IMR-90 (cell line): Measurements from ENCODE around the gene AHCTF1. TPM values are rescaled to one million over a fixed set of nuclear protein-coding genes. Genes with fewer than 3 reads are reported as not detected.

Experiments used
- ATAC-seq: fragments of 200-7000 bp; cut with Tn5 transposase; 2 replicates; pipeline ENCODE4 v1.9.1; 2020; ENCODE audit warnings: low read depth, mild to moderate bottlenecking, moderate library complexity
- BruUV-seq: library from RNA; stranded (reverse); fragments of 400-500 nt; replicated peaks from 2 replicates; lab custom pipeline; 2021; lab: Mats Ljungman, UMichigan
- CTCF ChIA-PET: fragments of 300-600 bp; formaldehyde crosslinking; extraction: SDS; loops from one replicate; lab custom pipeline; 2021; ENCODE audit warnings: antibody characterized with exemption; lab: Yijun Ruan, JAX
- POLR2A ChIA-PET: fragments of 300-600 bp; sonication (Branson Sonifier 250); formaldehyde crosslinking; loops from one replicate; lab custom pipeline; 2022; ENCODE audit warnings: antibody characterized with exemption; ENCODE audit not compliant: unreplicated experiment; lab: Charles Lee
- DNase-seq: peaks from one replicate; pipeline ENCODE4 v3.0.0; 2013
- H2AFZ ChIP-seq: replicated peaks from 2 replicates; pipeline ENCODE3; 2013; ENCODE audit warnings: low read length, mild to moderate bottlenecking; ENCODE audit not compliant: poor library complexity
- H2AK5ac ChIP-seq: 2 replicates; pipeline ENCODE4 v1.6.1; 2013; ENCODE audit warnings: low read depth, low read length, inconsistent platforms
- H2AK9ac ChIP-seq: replicated peaks from 2 replicates; pipeline ENCODE3; 2013; ENCODE audit warnings: mild to moderate bottlenecking, low read depth, low read length, moderate library complexity; ENCODE audit not compliant: poor library complexity
- H2BK120ac ChIP-seq: 2 replicates; pipeline ENCODE4 v1.6.1; 2013; ENCODE audit warnings: low read depth, low read length, inconsistent platforms
- H2BK15ac ChIP-seq: 3 replicates; pipeline ENCODE4 v1.6.1; 2013; ENCODE audit warnings: low read depth, low read length, inconsistent platforms
- H2BK20ac ChIP-seq: 2 replicates; pipeline ENCODE4 v1.6.1; 2013; ENCODE audit warnings: low read depth, mild to moderate bottlenecking, inconsistent platforms, low read length, moderate library complexity
- H2BK5ac ChIP-seq: 2 replicates; pipeline ENCODE4 v1.6.1; 2013; ENCODE audit warnings: mild to moderate bottlenecking, low read depth, low read length, inconsistent platforms; ENCODE audit not compliant: poor library complexity, severe bottlenecking
- H3K14ac ChIP-seq: replicated peaks from 2 replicates; pipeline ENCODE4 v1.6.1; 2013; ENCODE audit warnings: low read depth, low read length, inconsistent platforms
- H3K18ac ChIP-seq: 2 replicates; pipeline ENCODE4 v1.6.1; 2013; ENCODE audit warnings: low read depth, low read length, control low read depth
- H3K23ac ChIP-seq: 2 replicates; pipeline ENCODE4 v1.6.1; 2013; ENCODE audit warnings: low read depth, low read length, inconsistent platforms
- H3K27ac ChIP-seq: 2 replicates; pipeline ENCODE4 v1.5.1; 2013; ENCODE audit warnings: mild to moderate bottlenecking, control low read depth, low read length; ENCODE audit not compliant: insufficient read depth
- H3K27me3 ChIP-seq: 2 replicates; pipeline ENCODE4 v1.6.1; 2013; ENCODE audit warnings: low read length; ENCODE audit not compliant: control insufficient read depth, insufficient read depth
- H3K36me3 ChIP-seq: 2 replicates; pipeline ENCODE4 v1.6.1; 2013; ENCODE audit warnings: low read length, mixed read lengths; ENCODE audit not compliant: control insufficient read depth, insufficient read depth
- H3K4ac ChIP-seq: 2 replicates; pipeline ENCODE4 v1.6.1; 2013; ENCODE audit warnings: low read depth, low read length, inconsistent platforms
- H3K4me1 ChIP-seq: 2 replicates; pipeline ENCODE4 v1.6.1; 2013; ENCODE audit warnings: low read length, mixed read lengths; ENCODE audit not compliant: control insufficient read depth, insufficient read depth
- H3K4me2 ChIP-seq: 2 replicates; pipeline ENCODE4 v1.6.1; 2013; ENCODE audit warnings: low read depth, mild to moderate bottlenecking, control low read depth, low read length, moderate library complexity
- H3K4me3 ChIP-seq: 2 replicates; pipeline ENCODE4 v1.5.1; 2013; ENCODE audit warnings: low read depth, mild to moderate bottlenecking, control low read depth, low read length, moderate library complexity; ENCODE audit not compliant: insufficient read depth
- H3K56ac ChIP-seq: 2 replicates; pipeline ENCODE4 v1.6.1; 2013; ENCODE audit warnings: low read length, inconsistent platforms; ENCODE audit not compliant: insufficient read depth; ENCODE audit errors: extremely low read depth
- H3K79me1 ChIP-seq, 2 experiments: 2 replicates each; pipeline ENCODE4 v1.6.1; 2013; ENCODE audit warnings: low read length in 2 of 2, inconsistent platforms in 1 of 2, low read depth in 1 of 2
- H3K9ac ChIP-seq: 2 replicates; pipeline ENCODE4 v1.6.1; 2013; ENCODE audit warnings: low read depth, low read length, control low read depth
- H3K9me1 ChIP-seq: 2 replicates; pipeline ENCODE4 v1.6.1; 2013; ENCODE audit warnings: low read length, inconsistent platforms; ENCODE audit not compliant: insufficient read depth
- H3K9me3 ChIP-seq: 2 replicates; pipeline ENCODE4 v1.6.1; 2013; ENCODE audit warnings: low read length; ENCODE audit not compliant: control insufficient read depth, insufficient read depth
- H4K20me1 ChIP-seq: 2 replicates; pipeline ENCODE4 v1.6.1; 2013; ENCODE audit warnings: low read length, inconsistent platforms; ENCODE audit not compliant: insufficient read depth
- H4K5ac ChIP-seq: 2 replicates; pipeline ENCODE4 v1.6.1; 2013; ENCODE audit warnings: mild to moderate bottlenecking, low read depth, low read length, control low read depth
- H4K8ac ChIP-seq, 2 experiments: 2 replicates each; pipeline ENCODE4 v1.6.1; 2013; ENCODE audit warnings: low read depth in 2 of 2, low read length in 2 of 2, control low read depth in 1 of 2, inconsistent platforms in 1 of 2
- H4K91ac ChIP-seq: 2 replicates; pipeline ENCODE4 v1.6.1; 2013; ENCODE audit warnings: low read depth, low read length, inconsistent platforms; ENCODE audit not compliant: insufficient read depth
- CEBPB ChIP-seq: IDR thresholded peaks from 2 replicates; pipeline ENCODE4 v1.6.1; 2012; ENCODE audit warnings: low read depth, low read length, improper control_type of control experiment
- FOS ChIP-seq: fragments of 150-350 bp; IDR thresholded peaks from 2 replicates; pipeline ENCODE4 v1.6.1; 2016; ENCODE audit warnings: low read depth, low read length
- MXI1 ChIP-seq: IDR thresholded peaks from 2 replicates; pipeline ENCODE4 v1.6.1; 2012; ENCODE audit warnings: low read depth, mild to moderate bottlenecking, low read length, moderate library complexity, borderline replicate concordance
- POLR2A ChIP-seq: IDR thresholded peaks from 2 replicates; pipeline ENCODE4 v1.6.1; 2012; ENCODE audit warnings: mild to moderate bottlenecking, low read depth, low read length
- RAD21 ChIP-seq: IDR thresholded peaks from 2 replicates; pipeline ENCODE4 v1.6.1; 2012; ENCODE audit warnings: low read length, improper control_type of control experiment
- SMC3 ChIP-seq: fragments of 150-350 bp; IDR thresholded peaks from 2 replicates; pipeline ENCODE4 v1.6.1; 2016; ENCODE audit warnings: low read depth, mild to moderate bottlenecking, antibody characterized with exemption, low read length, moderate library complexity
- WGBS, 2 experiments: methylation state at CpG; one replicate each; pipeline versions ENCODE4 v1.1.5 to v1.1.7; 2013; ENCODE audit warnings: missing lambda C conversion rate in 2 of 2; ENCODE audit not compliant: insufficient read length in 1 of 2; ENCODE audit errors: extremely low coverage in 2 of 2; 5-methylcytosine and 5-hydroxymethylcytosine counted together
- dilution Hi-C: fragments of 300-500 bp; cut with HindIII; formaldehyde crosslinking; loops from one replicate; pipeline ENCODE4 v1.14.3; 2018; ENCODE audit warnings: low sequenced_read_pairs; ENCODE audit not compliant: unreplicated experiment
- in situ Hi-C: fragments of 300-500 bp; cut with MboI; formaldehyde crosslinking; loops from 3 replicates; pipeline ENCODE4 v1.14.3; 2019; ENCODE audit warnings: low sequenced_read_pairs, inconsistent platforms, mixed read lengths
- intact Hi-C: fragments of 100-400 bp; cut with micrococcal nuclease; formaldehyde crosslinking; loops from 2 replicates; pipeline ENCODE4 v1.10.0; 2022
- polyA plus RNA-seq, 3 experiments: library from polyadenylated mRNA; depleted of rRNA; stranded (reverse); fragments of >200 nt; gene quantifications; 2 replicates each; pipeline ENCODE4 v1.2.3, GENCODE V29; 2012; ENCODE audit warnings: low replicate concordance in 1 of 3
- total RNA-seq: library from RNA; depleted of rRNA; stranded (reverse); fragments of >200 nt; gene quantifications from 2 replicates; pipeline ENCODE4 v1.2.3, GENCODE V29; 2012
- TF ChIP-seq, protein P1 (sequence below): fragments of 150-350 bp; IDR thresholded peaks from 2 replicates; pipeline ENCODE4 v1.6.1; 2016; ENCODE audit warnings: low read depth, mild to moderate bottlenecking, low read length, moderate library complexity, borderline replicate concordance

AHCTF1 gene
- total and polyA plus RNA-seq, 2 of the 4 experiments (the other 2 are of a cell fraction), result 8.9 to 29.0 TPM

- in situ Hi-C loops, result no loop called here
These were observed 104.4 kb downstream of the AHCTF1 start for GRCh38 chr1:246827396-246827795.

More at GRCh38 chr1:246827396-246827795, 104.4 kb downstream of the AHCTF1 start:
- Histone ChIP-seq H3K18ac (no peak overlapping the region), H4K20me1 (no peaks in the 10 kb centered on the region), H3K27ac (no peak overlapping the region), H2BK5ac (no peak overlapping the region), H2AFZ (no peak overlapping the region), H2AK9ac (no peak overlapping the region), H4K5ac (no peak overlapping the region), H3K27me3 (peaks cover 2% of the 10 kb centered on the region; the same call in 1 of the 2 replicates), H2AK5ac (no peak overlapping the region), H4K8ac (no peak overlapping the region), H2BK120ac (no peak overlapping the region), H4K91ac (no peak overlapping the region), H3K9me3 (peaks cover 10% of the 10 kb centered on the region; the same call in 1 of the 2 replicates), H3K56ac (no peak overlapping the region), H3K4me2 (no peak overlapping the region), H3K4ac (no peak overlapping the region), H3K4me3 (no peak overlapping the region), H2BK15ac (no peak overlapping the region), H3K23ac (no peak overlapping the region), H3K9ac (no peak overlapping the region), H2BK20ac (no peak overlapping the region), H3K79me1 (no peaks in the 10 kb centered on the region), H3K4me1 (no peaks in the 10 kb centered on the region), H3K36me3 (no peaks in the 10 kb centered on the region), H3K14ac (no peak overlapping the region), H3K9me1 (no peaks in the 10 kb centered on the region)
- intact Hi-C loops (no loop called here), dilution Hi-C loops (no loop called here)
- ATAC-seq (no peak; the same call in 1 of the 2 replicates), DNase-seq (no peak)
- whole genome bisulfite sequencing, 2 experiments, result 60% methylated on average over 1 of the region's 5 CpGs; no CpG with 5 or more reads in 1 of the 2 experiments
- ChIA-PET POLR2A (no interaction called here), CTCF (no interaction called here)
- no peak for TF ChIP-seq MXI1
- TF ChIP-seq FOS, result no peak
- TF ChIP-seq, protein P1, sequence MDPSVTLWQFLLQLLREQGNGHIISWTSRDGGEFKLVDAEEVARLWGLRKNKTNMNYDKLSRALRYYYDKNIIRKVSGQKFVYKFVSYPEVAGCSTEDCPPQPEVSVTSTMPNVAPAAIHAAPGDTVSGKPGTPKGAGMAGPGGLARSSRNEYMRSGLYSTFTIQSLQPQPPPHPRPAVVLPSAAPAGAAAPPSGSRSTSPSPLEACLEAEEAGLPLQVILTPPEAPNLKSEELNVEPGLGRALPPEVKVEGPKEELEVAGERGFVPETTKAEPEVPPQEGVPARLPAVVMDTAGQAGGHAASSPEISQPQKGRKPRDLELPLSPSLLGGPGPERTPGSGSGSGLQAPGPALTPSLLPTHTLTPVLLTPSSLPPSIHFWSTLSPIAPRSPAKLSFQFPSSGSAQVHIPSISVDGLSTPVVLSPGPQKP, result no peak
- TF ChIP-seq POLR2A, result no peak
- TF ChIP-seq SMC3, result no peak
- TF ChIP-seq CEBPB, result no peak
- no peak for TF ChIP-seq RAD21
- no TSS peak for BruUV-seq
